Superior temporal gyrus (tissue), 1 donor: ENCODE measurements around the gene BLTP3B.
A peak's percentile ranks its signal among the peaks of the same experiment; 100 is the strongest.

Experiments
- DNase-seq: peaks from one replicate; pipeline ENCODE4 v3.0.0-alpha.2; 2016; ENCODE audit errors: extremely low spot score

BLTP3B gene

DNA sequence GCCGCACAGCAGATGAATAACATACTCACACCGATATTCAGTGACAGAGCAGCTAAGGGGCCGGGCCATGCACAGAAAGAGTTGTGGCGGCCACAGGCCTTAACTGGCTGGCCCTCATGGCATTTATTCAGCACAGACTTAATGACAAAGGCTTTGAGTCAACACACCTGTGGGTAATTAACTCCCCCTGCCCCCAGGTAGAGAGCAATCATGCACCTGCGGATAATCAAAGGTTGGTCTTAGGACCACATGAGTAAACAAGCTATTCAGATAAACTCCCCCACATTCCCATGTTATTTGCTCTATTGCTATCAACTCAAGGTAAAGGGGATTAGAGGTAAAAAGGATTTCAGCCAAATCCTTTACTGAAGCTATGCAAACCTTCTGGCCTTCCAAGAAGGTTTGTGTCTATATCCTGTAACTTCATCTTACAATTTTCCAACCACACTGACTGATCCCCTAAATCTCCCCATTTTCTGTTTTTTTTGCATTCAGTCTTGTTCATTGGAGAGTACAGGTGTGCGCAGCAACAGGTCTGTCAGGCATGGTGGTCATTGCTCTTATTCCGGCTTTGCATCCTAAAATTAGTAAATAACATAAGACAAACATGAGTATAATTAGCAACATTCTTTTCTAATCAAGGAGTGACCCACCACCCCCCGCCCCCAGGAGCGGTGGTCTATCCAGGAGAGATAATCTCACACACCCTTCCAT is 16.9 kb upstream of the BLTP3B start:
- no peak for DNase-seq

DNA sequence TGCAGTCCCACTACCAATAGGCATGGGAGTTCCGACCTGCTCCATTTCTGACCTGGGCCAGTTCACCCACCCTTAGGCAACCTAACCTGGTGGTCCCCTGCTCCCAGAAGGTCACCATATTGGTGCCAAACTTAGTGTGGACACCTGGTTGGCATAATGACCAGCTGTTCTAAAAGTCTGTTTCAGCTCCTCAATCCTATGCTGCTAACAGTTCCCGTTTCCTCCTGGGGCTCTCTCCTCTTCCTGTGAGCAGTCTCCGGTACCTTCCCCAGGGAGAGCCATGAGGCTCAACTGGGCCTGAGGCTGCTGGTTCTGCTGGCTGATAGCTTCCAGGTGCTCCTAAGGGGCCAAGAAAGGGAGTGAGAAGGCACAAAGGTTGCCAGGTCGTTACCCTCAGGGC is 15.9 kb upstream of the BLTP3B start:
- no peak for DNase-seq

GRCh38 chr12:100157427-100157821 is 14.8 kb upstream of the BLTP3B start:
- no peak for DNase-seq

DNA sequence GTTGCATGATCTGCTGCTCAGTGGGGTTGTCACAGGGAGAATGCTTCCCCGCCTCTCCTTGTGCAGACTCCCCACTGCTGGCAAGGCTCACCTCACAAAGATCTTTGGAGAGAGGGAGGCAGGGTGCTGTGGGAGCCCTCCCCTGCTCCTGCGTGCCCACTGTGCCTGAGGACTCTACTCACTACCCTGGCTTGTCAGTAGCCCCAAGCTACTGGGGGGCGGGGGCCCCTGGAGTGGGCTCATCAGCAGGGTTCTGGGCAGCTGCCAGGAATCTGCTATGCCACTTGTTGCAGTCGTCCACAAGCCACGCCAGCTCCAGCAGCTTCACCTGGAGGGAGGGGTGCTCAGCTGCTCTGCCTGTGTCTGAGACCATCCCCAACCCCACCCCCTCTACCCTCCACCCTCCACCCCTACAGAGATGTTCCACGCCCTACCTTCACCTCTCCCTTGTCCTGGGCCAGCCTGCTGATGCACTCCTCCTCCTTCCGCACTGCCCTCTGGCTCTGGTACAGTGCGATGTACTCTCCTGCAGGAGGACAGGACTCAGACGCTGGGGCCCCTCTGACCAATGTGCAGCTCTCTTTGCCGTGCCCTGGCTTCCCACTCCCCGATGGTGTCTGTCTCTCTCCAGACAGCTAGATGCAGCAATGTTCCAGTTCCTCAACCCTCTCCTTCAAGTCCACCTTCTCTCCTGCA is 14.2 kb upstream of the BLTP3B start:
- DNase-seq = no peak

DNA sequence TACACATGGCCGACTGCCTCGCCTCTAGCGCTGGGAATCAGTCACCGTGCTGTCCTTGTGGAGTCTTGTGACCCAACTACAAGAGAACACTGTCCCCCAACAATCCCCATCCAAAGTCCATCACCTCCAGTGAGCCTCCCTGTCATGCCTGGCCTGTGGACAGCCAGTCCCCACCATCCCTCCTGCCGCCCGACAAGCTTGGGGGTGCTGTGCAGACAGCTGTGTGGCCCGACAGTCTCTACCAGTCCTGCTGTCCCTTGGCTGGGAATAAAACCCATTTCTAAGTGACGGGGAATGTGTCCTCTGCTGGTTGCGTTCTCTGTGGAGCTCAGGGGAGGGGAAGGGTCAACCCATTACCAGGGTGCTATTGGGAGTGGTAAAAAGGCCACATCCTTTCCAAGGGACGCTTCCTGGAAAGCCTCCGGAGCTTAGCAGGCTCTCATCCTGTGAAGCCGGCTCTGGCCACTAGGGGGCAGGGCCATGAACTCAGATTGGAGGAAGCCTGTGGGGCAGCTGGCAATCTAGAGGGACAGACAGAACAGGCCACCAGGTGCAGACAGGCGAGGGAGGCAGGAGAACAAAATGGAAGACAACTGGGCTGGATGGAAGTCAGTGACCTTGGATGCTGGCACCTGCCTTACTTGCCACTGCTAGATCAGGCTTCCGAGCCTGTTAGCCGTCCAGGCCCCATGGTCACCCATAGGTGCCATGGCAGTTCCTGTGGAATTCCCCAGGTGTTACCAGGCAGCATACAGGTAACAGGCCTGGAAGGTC is 12.0 kb upstream of the BLTP3B start:
- no peak for DNase-seq

- no peak for DNase-seq
These were observed 10.5 kb upstream of the BLTP3B start for GRCh38 chr12:100153131-100153530.

DNA sequence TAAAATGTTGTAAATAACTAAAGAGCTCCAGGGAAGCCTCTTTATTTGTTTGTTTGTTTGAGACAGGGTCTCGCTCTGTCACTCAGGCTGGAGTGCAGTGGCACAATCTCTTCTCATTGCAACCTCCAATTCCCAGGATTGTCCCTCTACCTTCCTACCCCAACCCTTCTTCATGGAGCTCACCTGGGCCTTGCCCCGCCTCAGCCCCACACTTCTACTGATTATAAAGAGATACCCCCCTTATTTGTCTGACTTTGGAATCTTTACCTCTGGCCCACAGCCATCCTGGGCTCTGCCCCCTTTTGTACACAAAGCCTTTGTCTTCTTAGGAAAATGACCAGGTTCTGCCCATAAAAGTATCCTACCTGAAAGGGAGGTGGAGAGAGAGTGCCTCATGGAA is 9.1 kb upstream of the BLTP3B start:
- no peak for DNase-seq

GRCh38 chr12:100146252-100146651 is 3.6 kb upstream of the BLTP3B start:
- DNase-seq = no peak

DNA sequence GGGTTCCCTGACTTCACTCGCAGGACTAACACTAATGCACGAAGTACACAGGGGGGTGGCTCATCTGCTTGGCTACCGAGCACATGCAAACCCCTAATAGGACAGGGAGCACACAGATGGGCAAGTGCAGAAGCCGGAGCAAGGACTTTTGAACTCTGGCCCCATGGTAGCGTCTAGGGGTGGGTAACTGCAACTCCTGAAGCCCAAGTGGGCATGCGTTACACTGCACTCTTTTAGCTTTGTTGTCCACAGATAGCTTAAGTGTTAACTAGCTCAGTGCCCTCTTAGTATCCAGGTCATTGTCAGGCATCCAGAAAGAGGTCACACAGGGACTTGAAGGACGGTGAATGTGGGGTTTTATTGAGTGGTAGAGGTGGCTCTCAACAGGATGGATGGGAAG is 3.0 kb upstream of the BLTP3B start:
- no peak for DNase-seq

DNA sequence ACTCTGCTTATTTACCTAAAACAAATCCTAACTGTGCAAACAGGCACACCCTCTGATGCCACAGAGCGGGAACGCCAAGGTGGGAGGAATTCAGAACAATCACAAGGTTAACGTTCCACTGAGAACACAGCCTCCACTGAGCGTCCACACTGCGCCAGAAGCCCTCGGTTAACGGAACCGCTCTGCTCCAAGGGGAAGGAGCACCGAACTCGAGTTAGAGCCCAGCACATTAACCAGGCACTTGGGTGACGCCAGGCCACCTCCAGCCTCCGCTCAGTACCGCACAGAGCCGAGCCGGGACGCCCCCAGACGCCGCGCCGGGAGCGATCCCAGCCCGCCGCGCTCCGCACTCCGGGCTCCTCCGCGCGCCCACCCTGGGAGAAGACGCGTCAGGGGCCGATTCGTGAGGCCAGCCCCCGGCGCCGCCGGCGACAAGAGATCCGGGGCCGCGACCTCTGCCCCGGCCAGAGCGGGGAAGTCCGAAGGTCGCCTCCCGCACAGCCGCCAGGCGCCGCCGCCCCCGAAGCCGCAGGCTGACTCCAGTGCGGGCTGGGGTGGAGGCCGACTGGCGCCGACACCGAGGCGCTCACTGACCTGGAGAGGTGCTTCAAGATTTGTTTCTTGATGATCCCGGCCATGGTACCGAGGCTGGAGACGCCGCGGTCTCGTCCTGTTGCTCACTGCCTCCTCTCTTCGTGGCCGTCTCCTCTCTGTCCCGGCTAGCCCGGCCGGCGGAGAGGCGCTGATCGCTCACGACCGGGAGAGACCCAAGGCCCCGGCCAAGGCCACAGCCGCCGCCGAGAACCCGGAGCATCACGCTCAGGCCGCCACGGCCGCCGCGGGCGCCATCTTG is 450 bp downstream of the BLTP3B start:
- DNase-seq = no peak

GRCh38 chr12:100141666-100141997 is 1.0 kb downstream of the BLTP3B start:
- peak; percentile 73 for DNase-seq

- DNase-seq = no peak
These were observed 3.9 kb downstream of the BLTP3B start for GRCh38 chr12:100138803-100139098.

- DNase-seq = peak; percentile 66
These were observed 4.4 kb downstream of the BLTP3B start for GRCh38 chr12:100138048-100138802.

DNA sequence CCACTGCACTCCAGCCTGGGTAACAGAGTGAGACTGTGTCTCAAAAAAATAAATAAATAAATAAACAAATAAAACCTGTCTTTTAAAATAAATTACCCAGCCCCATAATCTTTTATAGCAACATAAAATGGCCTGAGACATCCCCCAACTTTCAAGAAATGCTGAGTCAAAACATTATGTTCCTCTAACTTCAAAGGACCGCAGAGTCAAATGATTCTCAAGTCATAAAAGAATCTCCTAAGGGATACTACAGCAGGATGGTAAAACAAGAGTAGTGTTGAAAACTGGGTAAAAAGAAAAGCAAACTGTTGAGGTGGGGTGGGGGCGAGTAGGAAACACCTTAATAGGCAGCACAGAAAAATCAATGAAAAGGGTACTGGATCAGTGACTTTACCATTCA is 9.5 kb downstream of the BLTP3B start:
- no peak for DNase-seq

DNA sequence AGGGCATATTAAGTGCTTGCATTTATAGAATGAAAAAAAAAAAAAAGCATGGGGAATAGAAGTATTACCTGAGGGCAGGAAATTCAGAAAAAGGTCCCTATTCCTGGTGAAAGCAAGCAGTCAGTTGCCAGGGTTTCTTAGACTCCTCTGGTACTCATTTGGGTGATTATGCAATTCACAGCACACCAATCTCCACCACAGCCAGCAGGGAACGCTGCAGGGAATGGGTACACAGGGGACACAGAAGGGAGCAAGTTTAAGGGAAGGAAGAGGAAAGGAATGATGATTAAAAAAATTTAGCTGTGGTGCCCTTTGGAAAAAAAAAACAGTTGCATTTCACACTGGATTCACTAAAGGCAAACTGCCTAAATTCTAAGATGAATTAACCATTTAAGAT is 14.2 kb downstream of the BLTP3B start:
- DNase-seq = no peak

DNA sequence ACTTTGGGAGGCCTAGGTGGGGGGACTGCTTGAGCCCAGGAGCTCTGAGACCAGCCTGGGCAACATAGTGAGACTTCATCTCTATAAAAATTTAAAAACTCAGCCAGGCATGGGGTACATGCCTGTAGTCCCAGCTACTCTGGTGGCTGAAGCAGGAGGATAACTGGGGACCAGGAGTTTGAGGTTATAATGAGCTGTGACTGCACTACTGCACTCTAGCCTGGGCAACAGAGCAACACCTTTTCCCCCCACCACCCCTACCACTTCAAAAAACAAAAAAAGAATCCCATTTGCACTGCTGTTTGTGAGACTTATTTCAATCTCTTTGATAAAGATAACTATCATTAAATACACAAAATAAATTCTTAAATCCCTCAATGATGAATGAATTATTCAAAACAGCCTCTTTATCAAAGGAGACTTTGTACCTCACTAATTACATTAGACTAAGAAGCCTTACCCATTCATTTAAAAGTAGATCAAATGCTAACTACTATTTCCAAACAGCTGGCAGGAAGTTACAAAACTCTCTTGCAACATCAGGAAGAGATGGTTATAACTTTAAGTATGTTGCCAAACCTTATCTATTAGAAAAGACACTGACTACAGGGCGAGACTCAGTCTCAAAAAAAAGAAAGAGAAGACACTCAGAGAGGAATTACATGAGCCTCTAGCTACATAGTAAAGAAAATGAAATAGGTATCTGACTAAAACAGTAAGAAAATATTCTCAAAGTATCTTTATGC is 14.7 kb downstream of the BLTP3B start:
- DNase-seq = no peak

GRCh38 chr12:100123316-100124095 is 19.2 kb downstream of the BLTP3B start:
- no peak for DNase-seq

DNA sequence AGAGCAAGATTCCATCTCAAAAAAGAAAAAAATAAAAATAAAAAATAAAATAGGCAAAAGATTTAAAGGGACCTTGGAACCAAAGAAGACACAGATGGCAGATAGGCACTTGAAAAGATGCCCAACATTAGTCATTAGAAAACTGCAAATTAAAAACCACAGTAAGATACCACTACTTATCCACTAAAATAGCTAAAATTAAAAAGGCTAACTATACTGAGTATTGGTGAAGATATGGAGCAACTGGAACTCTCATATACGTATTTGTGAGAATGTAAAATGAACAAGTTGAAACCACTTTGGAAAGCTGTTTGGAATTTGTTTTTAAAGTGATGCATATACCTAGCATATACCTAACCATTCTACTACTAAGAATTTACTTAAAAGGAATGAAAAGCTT is 22.3 kb downstream of the BLTP3B start:
- DNase-seq = no peak

DNA sequence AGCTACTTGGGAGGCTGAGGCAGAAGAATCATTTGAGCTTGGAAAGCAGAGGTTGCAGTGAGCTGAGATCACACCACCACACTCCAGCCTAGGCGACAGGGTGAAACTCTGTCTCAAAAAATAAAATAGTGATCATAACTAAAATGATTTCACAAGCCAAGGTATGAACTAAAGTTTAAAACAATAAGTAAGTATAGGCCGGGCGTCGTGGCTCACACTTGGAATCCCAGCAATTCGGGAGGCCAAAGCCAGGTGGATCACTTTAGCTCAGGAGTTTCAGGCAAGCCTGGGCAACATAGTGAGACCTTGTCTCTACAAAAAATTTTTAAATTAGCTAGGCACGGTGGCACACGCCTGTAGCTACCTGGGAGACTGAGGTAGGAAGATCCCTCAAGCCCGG is 27.4 kb downstream of the BLTP3B start:
- DNase-seq = no peak

- no peak for DNase-seq
These were observed 28.1 kb downstream of the BLTP3B start for GRCh38 chr12:100114574-100114973.
